AG10803 (cell line): ENCODE measurements around the gene DRICH1.

Experiments used
- DNase-seq: peaks from one replicate; pipeline ENCODE4 v3.0.0; 2010; ENCODE audit warnings: low read depth
- H3K4me3 ChIP-seq: 2 replicates; pipeline ENCODE4 v1.5.1; 2011; ENCODE audit warnings: mild to moderate bottlenecking, low read length, control low read depth
- CTCF ChIP-seq: conservative IDR thresholded peaks from 2 replicates; pipeline ENCODE4 v1.5.1; 2011; ENCODE audit warnings: mild to moderate bottlenecking, low read length, control low read depth, inconsistent platforms

DRICH1 gene

GRCh38 chr22:23571486-23571885, 60.6 kb downstream of the DRICH1 start:
- no peak for TF ChIP-seq CTCF

GRCh38 chr22:23570681-23571080, 61.4 kb downstream of the DRICH1 start:
- no peak for TF ChIP-seq CTCF
- no peak overlapping the region for H3K4me3 ChIP-seq
- DNase-seq, result no peak

More at GRCh38 chr22:23571486-23571885, 60.6 kb downstream of the DRICH1 start:
- no peak for DNase-seq
- no peak overlapping the region for H3K4me3 ChIP-seq

DNA sequence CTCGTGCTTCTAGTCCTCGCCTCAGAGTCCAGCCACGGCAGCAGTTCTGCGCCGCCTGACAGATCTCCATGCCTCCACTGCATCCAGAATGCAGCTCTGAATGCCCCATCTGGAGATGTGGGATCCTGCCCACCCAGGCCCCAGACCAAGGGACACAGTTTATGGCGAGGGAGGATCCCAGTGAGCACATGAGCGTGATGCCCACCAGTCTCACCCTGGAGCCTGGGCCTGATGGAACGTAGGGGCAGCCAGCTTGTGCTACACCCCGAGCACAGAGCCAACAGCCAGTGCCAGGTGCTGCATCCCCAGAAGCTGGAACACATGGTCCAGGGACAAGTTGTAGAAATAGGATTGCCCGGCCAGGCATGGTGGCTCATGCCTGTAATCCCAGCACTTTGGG, 62.4 kb downstream of the DRICH1 start:
- TF ChIP-seq CTCF, result no peak
- DNase-seq, result no peak

DNA sequence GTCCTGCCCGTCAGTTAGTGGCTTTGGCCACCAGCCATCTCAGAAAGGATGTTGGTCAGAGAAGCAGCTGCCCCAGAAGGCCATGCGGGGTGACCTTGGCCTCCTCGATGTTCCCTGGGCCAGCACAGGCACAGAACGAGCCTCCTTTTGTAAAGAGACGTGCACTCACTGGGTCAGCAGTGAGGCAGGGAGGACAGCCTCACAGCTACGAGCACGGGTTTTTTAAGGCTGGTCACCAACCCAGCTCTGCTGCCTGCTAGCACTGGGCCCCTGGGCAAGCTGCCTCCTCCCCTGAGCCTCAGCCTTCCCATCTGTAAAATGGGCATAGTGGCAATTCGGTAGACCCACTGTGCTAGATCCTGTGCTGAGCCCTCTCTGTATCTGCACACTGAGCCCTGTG, 62.8 kb downstream of the DRICH1 start:
- DNase-seq, result no peak
- no peak for TF ChIP-seq CTCF
- no peak overlapping the region for H3K4me3 ChIP-seq

More for the DNA sequence above, 62.4 kb downstream of the DRICH1 start:
- H3K4me3 ChIP-seq, result no peak overlapping the region

DNA sequence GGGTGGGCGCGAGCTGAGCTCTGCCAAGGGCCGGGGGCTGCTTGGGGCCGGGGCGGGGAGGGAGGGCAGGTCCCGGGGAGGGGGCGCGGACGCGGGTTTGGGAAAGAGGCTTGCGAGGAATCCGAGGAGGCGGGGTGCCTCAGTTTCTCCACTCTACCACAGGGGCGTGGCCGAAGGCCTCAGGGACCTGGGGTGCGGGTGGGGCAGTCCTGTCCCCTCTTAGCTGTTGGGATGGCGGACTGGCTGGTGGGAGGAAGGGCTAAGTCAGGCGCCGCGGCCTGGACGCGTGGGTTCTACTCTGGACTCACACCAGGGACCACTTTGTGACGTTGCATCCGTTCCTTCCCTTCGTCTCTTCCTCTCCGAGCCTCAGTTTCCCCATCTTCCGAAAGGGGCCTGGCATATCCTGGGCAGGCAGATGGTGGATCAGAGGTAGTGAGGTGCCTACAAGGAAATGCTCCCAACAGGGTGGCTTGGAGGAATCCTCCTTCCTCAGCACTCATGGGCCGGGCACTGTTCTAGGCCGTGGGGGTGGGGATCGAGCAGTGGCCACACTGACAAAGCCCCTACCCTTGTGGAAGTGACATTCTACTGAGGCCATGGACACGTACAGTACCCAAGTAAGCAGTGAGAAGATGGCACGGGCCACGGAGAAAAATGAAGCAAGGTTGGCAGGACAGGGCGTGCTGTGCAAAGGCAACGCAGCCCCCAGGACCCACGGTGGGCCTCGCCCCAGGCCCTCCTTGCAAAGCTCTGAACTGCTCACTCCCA, 65.2 kb downstream of the DRICH1 start:
- DNase-seq, result no peak
- no peak for TF ChIP-seq CTCF
- no peak overlapping the region for H3K4me3 ChIP-seq

- no peak for TF ChIP-seq CTCF
- no peak overlapping the region for H3K4me3 ChIP-seq
- DNase-seq, result no peak
Observed at GRCh38 chr22:23565915-23566704, 66.0 kb downstream of the DRICH1 start.
